ENCODE data around the gene SSX3.
"Not testable (repeated sequence)": the region's sequence is repeated elsewhere in the genome, so short reads cannot be mapped to it uniquely, and the experiment has no call there.

SSX3 gene, protein sequence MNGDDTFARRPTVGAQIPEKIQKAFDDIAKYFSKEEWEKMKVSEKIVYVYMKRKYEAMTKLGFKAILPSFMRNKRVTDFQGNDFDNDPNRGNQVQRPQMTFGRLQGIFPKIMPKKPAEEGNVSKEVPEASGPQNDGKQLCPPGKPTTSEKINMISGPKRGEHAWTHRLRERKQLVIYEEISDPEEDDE

DNA sequence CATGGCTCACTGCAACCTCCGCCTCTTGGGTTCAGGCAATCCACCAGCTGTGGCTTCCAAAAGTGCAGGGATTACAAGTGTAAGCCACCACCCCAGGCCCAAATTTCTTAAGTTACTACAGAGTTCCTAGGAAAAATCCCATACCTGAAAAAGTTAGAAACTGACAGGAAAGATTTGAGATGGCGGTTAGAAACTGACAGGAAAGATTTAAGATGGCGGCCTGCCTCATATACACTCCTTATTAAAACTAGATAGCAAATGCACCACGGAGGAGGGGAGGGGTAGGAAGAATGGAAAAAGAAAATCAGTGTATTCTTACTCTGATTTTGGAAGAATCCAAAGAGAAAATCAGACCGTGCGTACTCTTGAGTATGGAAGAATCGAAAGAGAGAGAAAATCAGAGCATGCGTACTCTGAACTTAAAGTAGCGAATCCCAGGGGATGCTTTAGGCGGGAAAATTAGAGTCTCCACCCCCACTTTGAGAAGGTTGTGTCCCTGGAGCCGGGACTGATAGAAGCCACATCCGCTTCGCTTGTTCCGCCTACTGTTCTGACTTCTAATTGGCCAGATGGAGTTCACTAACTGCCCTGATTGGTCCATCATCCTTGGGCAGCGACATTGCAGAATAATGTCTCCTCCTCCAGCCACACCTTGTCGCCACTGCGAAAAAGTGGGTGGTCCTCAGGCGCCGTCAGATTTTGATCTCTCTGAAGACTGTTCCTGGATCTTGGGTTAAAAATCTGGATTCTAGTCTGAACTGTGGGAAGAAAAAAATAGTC, at the start of gene SSX3:
TSS of gene SSX3 (minus strand) at position 389 of the 780 bp plus-strand sequence. CDS start 1,454 bp downstream, outside the sequence.
- DNase-seq (ENCODE audit: low read depth in 1 of 2, low spot score in 1 of 2), result not testable (repeated sequence)

DNA sequence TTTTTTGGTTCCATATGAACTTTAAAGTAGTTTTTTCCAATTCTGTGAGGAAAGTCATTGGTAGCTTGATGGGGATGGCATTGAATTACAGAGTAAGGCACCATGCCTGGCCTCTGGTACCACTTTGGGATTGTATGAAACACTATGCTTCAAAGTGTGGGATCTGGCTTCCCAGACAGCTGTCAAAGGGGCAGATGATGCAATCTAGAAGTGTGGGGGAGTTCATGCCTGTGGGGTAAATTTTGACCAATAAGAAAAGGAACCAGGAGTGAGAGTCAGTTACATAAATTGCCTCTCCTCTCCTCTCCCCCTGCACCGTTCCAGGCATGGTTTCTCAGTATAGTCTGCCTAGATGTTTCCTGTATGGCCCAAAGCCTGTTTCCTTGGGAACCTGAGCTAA, 41.3 kb upstream of the SSX3 start:
- DNase-seq (ENCODE audit: low read depth in 1 of 2, low spot score in 1 of 2), result not testable (repeated sequence)

DNA sequence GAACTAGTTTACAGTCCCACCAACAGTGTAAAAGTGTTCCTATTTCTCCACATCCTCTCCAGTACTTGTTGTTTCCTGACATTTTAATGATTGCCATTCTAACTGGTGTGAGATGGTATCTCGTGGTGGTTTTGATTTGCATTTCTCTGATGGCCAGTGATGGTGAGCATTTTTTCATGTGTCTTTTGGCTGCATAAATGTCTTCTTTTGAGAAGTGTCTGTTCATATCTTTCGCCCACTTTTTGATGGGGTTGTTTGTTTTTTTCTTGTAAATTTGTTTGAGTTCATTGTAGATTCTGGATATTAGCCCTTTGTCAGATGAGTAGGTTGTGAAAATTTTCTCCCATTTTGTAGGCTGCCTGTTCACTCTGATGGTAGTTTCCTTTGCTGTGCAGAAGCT, 40.4 kb upstream of the SSX3 start:
- DNase-seq (ENCODE audit: low read depth in 1 of 2, low spot score in 1 of 2), result not testable (repeated sequence)

DNA sequence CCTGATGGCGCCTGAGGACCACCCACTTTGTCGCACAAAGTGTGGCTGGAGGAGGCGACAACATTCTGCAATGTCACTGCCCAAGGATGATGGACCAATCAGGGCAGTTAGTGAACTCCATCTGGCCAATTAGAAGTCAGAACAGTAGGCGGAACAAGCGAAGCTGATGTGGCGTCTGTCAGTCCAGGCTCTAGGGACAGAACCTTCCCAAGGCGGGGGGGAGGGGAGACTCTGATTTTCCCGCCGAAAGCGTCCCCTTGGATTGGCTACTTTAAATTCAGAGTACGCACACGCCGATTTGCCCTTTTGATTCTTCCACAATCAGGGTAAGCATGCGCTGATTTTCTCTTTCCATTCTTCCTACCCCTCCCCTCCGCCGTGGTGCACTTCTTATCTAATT, 26.7 kb upstream of the SSX3 start, which contains the start of gene SSX4:
TSS of gene SSX4 (plus strand) at position 301 of the 400 bp plus-strand sequence. CDS start 515 bp downstream, outside the sequence.
- not testable (repeated sequence) for DNase-seq (ENCODE audit: low read depth in 1 of 2, low spot score in 1 of 2)

DNA sequence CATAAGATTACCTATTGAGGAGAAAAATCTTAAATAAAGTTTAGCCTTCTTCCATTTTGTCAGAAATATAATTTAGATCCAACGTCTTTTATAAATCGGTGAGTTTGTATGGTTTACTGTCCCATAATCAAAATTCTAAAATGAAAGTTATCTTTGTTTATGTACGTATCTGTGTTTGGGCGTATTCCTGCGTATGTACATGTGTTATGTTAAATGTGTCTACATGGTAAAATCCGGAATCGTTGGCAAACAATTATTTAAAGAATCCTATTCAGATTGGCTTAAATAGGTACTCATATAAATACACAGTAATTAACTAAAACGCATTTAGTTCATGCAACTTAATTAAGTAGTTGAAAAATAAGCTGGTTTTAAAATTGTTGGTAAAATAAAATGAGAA, 13.9 kb upstream of the SSX3 start:
- not testable (repeated sequence) for DNase-seq (ENCODE audit: low read depth in 1 of 2, low spot score in 1 of 2)

DNA sequence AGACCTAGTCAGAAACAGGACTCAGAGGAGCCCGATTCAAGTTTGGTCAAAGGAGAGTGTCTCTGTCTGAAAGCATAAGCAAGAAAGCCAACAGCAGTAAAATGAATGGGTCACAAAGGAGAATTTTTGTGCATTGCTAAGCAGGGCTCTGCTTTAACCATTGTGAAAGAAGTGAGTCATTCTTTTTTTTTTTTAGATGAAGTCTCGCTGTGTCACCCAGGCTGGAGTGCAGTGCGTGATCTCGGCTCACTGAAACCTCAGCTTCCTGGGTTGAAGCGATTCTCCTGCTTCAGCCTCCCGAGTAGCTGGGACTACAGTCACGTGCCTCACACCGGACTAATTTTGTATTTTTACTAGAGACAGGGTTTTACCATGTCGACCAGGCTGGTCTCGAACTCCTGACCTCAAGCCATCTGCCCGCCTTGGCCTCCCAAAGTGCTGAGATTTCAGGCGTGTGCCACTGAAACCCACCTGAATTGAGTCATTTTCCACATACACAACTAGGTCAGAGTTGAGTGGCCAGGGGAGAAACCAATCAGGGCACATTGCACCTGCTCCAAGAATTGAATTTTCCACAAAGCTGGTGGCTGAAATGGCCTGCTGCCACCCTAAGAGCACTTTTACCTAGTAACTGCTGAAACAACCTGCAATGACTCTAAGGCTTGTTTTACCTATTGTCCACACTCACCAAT, 11.4 kb upstream of the SSX3 start:
- not testable (repeated sequence) for DNase-seq (ENCODE audit: low read depth in 1 of 2, low spot score in 1 of 2)

DNA sequence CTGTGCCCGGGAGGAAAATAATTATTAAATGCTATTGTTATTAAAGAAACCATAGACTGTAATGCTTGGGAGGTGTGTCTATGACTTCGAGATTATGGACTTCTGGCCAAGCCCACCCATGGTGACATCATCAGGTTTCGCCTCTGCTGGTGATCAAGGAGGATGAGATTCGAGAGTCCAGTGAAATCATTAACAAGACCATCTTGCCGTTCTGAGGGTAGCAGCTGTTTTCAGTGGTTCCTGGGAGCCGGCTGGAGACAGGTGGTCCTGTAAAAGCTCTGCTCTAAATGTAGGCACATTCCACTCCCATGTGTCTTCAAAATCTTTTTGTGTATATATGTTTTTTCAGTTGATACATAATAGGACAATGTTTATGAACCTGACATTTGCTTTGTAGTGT, 2.8 kb upstream of the SSX3 start:
- not testable (repeated sequence) for DNase-seq (ENCODE audit: low read depth in 1 of 2, low spot score in 1 of 2)

DNA sequence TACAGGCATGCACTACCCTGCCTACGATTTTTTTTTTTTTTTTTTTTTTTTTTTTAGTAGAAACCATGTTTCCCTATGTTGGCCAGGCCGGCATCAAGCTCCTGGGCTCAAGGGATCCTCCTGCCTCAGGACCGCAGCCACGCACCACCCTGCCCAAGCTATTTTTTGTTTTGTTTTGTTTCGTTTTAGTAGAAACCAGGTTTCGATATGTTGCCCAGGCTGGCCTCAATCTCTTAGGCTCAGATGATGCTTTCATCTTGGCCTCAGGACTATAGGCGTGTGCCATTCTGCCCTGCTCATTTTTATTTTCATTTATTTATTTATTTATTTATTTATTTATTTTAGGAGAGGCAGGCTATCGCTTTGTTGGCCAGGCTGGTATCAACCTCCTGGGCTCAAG, 1.2 kb upstream of the SSX3 start:
- no peak for DNase-seq (ENCODE audit: low read depth in 1 of 2, low spot score in 1 of 2)

DNA sequence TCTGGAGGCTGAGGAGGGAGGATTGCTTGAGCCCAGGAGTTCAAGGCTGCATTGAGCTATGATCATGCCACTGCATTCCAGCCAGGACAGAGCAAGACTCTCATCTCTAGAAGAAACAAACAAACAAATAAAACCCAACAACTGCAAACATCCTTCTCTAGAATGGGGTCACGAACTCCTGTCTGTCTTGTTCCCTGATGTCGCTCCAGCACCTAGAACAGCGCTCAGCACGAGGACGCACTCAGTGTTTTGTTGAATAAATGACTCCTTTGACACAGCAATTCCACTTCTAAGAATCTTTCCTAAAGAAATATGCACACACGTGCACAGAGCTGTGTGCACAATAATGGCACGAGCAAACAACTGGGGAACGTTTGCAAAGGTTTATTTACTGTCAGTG, 10.4 kb downstream of the SSX3 start:
- not testable (repeated sequence) for DNase-seq (ENCODE audit: low read depth in 1 of 2, low spot score in 1 of 2)

DNA sequence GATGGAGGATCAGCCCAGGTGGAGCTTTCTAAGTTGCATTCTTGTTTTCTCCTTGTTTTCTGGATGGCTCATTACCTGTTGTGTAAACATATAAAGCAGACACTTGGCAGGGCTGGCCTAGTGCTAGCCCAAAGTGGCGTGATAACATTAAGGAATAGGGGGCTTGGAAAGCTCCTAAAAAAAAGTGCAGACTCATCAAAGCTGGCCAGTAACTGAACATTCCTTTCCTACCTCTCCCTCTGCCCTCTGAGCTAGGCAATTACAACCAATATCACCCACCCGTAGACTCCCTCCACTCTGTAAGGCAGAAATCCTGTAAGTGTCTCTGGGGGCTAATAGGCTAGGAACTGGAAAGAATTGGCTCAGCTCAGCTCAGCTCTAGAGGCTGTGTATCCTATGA, 42.5 kb downstream of the SSX3 start:
- not testable (repeated sequence) for DNase-seq (ENCODE audit: low read depth in 1 of 2, low spot score in 1 of 2)

DNA sequence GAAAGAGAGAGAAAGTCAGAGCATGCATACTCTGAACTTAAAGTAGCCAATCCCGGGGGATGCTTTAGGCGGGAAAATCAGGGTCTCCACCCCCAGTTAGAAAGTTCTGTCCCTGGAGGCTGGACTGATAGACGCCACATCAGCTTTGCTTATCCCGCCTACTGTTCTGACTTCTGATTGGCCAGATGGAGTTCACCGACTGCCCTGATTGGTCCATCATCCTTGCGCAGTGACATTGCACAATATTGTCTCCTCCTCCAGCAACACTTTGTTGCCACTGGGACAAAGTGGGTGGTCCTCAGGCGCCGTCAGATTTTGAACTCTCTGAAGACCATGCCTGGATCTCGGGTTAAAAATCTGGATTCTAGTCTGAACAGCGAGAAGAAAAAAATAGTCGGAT, 50.3 kb downstream of the SSX3 start:
- no peak for DNase-seq (ENCODE audit: low read depth in 1 of 2, low spot score in 1 of 2)

Measured in stimulated activated CD4-positive, alpha-beta T cell treated with anti-CD3 and anti-CD28 coated beads, Interleukin-15, amount 100 ng/mL, for 1 hour (primary cell).